ENCODE data around the gene CCDC61. TPM values are rescaled to one million over a fixed set of nuclear protein-coding genes. Genes with fewer than 3 reads are reported as not detected.

CCDC61 gene
- total and polyA plus RNA-seq, 2 donors (not counting 1 experiment from before 2014, with no cell fraction given): 20.6 to 30.1 TPM

DNA sequence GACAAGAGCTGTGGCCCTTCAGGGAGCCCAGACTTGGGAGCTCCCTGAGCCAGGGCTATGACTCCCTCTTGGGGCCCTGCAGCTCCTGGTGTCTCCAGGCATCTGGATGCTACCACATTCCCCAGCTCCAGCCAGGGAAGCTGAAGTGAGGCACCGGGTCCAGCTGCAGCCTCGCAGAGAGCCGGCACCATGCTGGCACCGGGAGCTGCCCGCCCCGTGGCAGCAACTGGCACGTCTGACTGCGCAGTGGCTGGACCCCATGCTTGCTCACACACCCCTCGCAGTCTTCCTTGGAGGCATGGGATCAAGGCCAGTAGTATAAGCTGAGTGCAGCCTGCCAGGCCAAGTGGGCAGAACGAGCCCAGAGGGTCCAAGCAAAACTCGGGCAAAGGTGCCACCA is 38.1 kb downstream of the CCDC61 start:
- Histone ChIP-seq H3K4me1 (ENCODE audit: control insufficient read depth in 2 of 2, insufficient read depth in 2 of 2, low read length in 2 of 2) (peaks cover 0 to 5% of the 10 kb centered on the region in 2 donors), H3K4me2 (replicated peaks; ENCODE audit: low read depth, low read length, poor library complexity, severe bottlenecking) (no peak overlapping the region), H3K36me3 (replicated peaks in 1 of 2; ENCODE audit: control extremely low read depth in 1 of 2, control insufficient read depth in 1 of 2, extremely low read depth in 1 of 2, insufficient read depth in 2 of 2, low read length in 1 of 2) (no peaks in the 10 kb centered on the region), H3K4me3 (ENCODE audit: control extremely low read depth in 1 of 5, extremely low read depth in 1 of 5, insufficient read depth in 1 of 5, low read depth in 2 of 5, low read length in 4 of 5) (no peak overlapping the region), H3K79me2 (ENCODE audit: control insufficient read depth, insufficient read depth, low read length) (no peaks in the 10 kb centered on the region), H2AFZ (ENCODE audit: insufficient read depth, low read depth, low read length, poor library complexity, severe bottlenecking) (no peak overlapping the region), H3K9me3 (ENCODE audit: control extremely low read depth in 1 of 3, control insufficient read depth in 2 of 3, insufficient read depth in 1 of 3, low read length in 2 of 3) (peaks cover 0 to 19% (median 0%) of the 10 kb centered on the region in 3 donors), H3K27ac (ENCODE audit: low read length in 2 of 2) (no peak overlapping the region), H3K27me3 (replicated peaks in 1 of 4; ENCODE audit: control extremely low read depth in 1 of 4, control insufficient read depth in 3 of 4, insufficient read depth in 4 of 4, low read length in 3 of 4) (peaks cover 0 to 6% (median 1%) of the 10 kb centered on the region in 4 experiments), H3K9ac (ENCODE audit: low read length) (no peak overlapping the region), H4K20me1 (ENCODE audit: control insufficient read depth, insufficient read depth, low read length, poor library complexity, severe bottlenecking) (no peaks in the 10 kb centered on the region)
- DNase-seq: no peak
- WGBS (ENCODE audit: insufficient coverage): 90% methylated on average over 11 of the region's 11 CpGs
- ChIA-PET POLR2A (no interaction called here), CTCF (interaction anchor here (0.6 to 2.9 kb wide), 3 partner anchors 9 to 232 kb away, joined by 3 to 19 read pairs (median 5); no protein-coding TSS in a partner anchor)
- no peaks in the 10 kb centered on the region for H3K9me3 Mint-ChIP-seq (ENCODE audit: insufficient read depth)
- H3K27me3 Mint-ChIP-seq: peaks cover 33% of the 10 kb centered on the region
- no peak for ATAC-seq (ENCODE audit: low read depth)
- H3K4me3 Mint-ChIP-seq: no peak overlapping the region
- no peak overlapping the region for H3K27ac Mint-ChIP-seq
- intact Hi-C loops (cut with micrococcal nuclease): no loop called here
- H3K4me1 Mint-ChIP-seq: peaks cover 2% of the 10 kb centered on the region
- TF ChIP-seq, protein P1, sequence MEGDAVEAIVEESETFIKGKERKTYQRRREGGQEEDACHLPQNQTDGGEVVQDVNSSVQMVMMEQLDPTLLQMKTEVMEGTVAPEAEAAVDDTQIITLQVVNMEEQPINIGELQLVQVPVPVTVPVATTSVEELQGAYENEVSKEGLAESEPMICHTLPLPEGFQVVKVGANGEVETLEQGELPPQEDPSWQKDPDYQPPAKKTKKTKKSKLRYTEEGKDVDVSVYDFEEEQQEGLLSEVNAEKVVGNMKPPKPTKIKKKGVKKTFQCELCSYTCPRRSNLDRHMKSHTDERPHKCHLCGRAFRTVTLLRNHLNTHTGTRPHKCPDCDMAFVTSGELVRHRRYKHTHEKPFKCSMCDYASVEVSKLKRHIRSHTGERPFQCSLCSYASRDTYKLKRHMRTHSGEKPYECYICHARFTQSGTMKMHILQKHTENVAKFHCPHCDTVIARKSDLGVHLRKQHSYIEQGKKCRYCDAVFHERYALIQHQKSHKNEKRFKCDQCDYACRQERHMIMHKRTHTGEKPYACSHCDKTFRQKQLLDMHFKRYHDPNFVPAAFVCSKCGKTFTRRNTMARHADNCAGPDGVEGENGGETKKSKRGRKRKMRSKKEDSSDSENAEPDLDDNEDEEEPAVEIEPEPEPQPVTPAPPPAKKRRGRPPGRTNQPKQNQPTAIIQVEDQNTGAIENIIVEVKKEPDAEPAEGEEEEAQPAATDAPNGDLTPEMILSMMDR (IDR thresholded peaks at IDR 0.05): no peak
- no peak for TF ChIP-seq EZH2 (IDR thresholded peaks at IDR 0.05; ENCODE audit: borderline replicate concordance, insufficient read depth, low read depth, low read length, poor library complexity, severe bottlenecking)

DNA sequence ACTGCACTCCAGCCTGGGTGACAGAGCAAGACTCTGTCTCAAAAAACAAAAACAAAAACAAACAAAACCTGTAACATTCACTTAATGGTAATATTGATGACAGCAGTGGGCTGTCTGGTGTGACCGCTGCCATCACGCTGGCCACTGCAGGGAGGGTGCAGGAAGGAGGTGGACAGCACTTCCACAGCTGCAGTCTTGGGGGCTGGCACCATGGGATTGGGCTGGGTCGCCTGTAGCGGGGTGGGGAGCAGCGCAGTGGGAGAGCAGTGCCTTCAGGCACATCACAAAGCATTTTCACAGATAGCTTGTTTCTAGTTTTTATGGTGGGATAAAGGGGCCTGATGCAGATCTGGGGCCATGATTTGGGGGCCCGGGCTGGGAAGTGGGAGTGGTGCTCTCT is 40.3 kb downstream of the CCDC61 start:
- H2AFZ ChIP-seq (ENCODE audit: insufficient read depth, low read depth, low read length, poor library complexity, severe bottlenecking): no peak overlapping the region
- no peak overlapping the region for H3K4me2 ChIP-seq (replicated peaks; ENCODE audit: low read depth, low read length, poor library complexity, severe bottlenecking)
- Mint-ChIP-seq H3K27ac (no peak overlapping the region), H3K4me1 (no peaks in the 10 kb centered on the region), H3K27me3 (peaks cover 36% of the 10 kb centered on the region), H3K9me3 (ENCODE audit: insufficient read depth) (no peaks in the 10 kb centered on the region), H3K4me3 (no peak overlapping the region)
- H4K20me1 ChIP-seq (ENCODE audit: control insufficient read depth, insufficient read depth, low read length, poor library complexity, severe bottlenecking): no peaks in the 10 kb centered on the region
- no peak overlapping the region for H3K9ac ChIP-seq (ENCODE audit: low read length)
- H3K27ac ChIP-seq (ENCODE audit: low read length in 2 of 2): no peak overlapping the region
- H3K4me3 ChIP-seq (ENCODE audit: control extremely low read depth in 1 of 5, extremely low read depth in 1 of 5, insufficient read depth in 1 of 5, low read depth in 2 of 5, low read length in 4 of 5): no peak overlapping the region
- H3K4me1 ChIP-seq (ENCODE audit: control insufficient read depth in 2 of 2, insufficient read depth in 2 of 2, low read length in 2 of 2): no peaks in the 10 kb centered on the region
- ATAC-seq (ENCODE audit: low read depth): no peak
- H3K9me3 ChIP-seq (ENCODE audit: control extremely low read depth in 1 of 3, control insufficient read depth in 2 of 3, insufficient read depth in 1 of 3, low read length in 2 of 3): peaks cover 0 to 19% (median 0%) of the 10 kb centered on the region in 3 donors
- WGBS (ENCODE audit: insufficient coverage): 85% methylated on average over 6 of the region's 6 CpGs
- intact Hi-C loops (cut with micrococcal nuclease): no loop called here
- POLR2A ChIA-PET: no interaction called here
- TF ChIP-seq, protein P1 (IDR thresholded peaks at IDR 0.05): no peak
- TF ChIP-seq EZH2 (IDR thresholded peaks at IDR 0.05; ENCODE audit: borderline replicate concordance, insufficient read depth, low read depth, low read length, poor library complexity, severe bottlenecking): no peak
- CTCF ChIA-PET: no interaction called here
- H3K36me3 ChIP-seq (replicated peaks in 1 of 2; ENCODE audit: control extremely low read depth in 1 of 2, control insufficient read depth in 1 of 2, extremely low read depth in 1 of 2, insufficient read depth in 2 of 2, low read length in 1 of 2): no peaks in the 10 kb centered on the region
- no peaks in the 10 kb centered on the region for H3K79me2 ChIP-seq (ENCODE audit: control insufficient read depth, insufficient read depth, low read length)
- no peak for DNase-seq
- peaks cover 0 to 9% (median 3%) of the 10 kb centered on the region in 4 experiments for H3K27me3 ChIP-seq (replicated peaks in 1 of 4; ENCODE audit: control extremely low read depth in 1 of 4, control insufficient read depth in 3 of 4, insufficient read depth in 4 of 4, low read length in 3 of 4)

Measured in B cell (primary cell).